GM19455 (cell line): ENCODE measurements around the gene DOC2B.
"Not testable (repeated sequence)": the region's sequence is repeated elsewhere in the genome, so short reads cannot be mapped to it uniquely, and the experiment has no call there.

Experiments used
- ATAC-seq: cut with Tn5 transposase; IDR thresholded peaks from one replicate; pipeline ENCODE4 v1.9.1; 2021; ENCODE audit not compliant: unreplicated experiment

The DOC2B gene

GRCh38 chr17:193426-193810, 12.0 kb upstream of the DOC2B start:
- no peak for ATAC-seq

- no peak for ATAC-seq
Measured at GRCh38 chr17:192666-193425, 11.4 kb upstream of the DOC2B start.

GRCh38 chr17:189444-189843, 8.0 kb upstream of the DOC2B start:
- no peak for ATAC-seq

GRCh38 chr17:187130-187529, 5.7 kb upstream of the DOC2B start:
- no peak for ATAC-seq

- no peak for ATAC-seq
Measured at GRCh38 chr17:185445-186138, 4.1 kb upstream of the DOC2B start.

- no peak for ATAC-seq
Measured at GRCh38 chr17:183021-183420, 1.6 kb upstream of the DOC2B start.

- no peak for ATAC-seq
Measured at GRCh38 chr17:182050-182751, 751 bp upstream of the DOC2B start.

GRCh38 chr17:180381-181244, 837 bp downstream of the DOC2B start:
- no peak for ATAC-seq

GRCh38 chr17:179781-180380, 1.6 kb downstream of the DOC2B start:
- no peak for ATAC-seq

GRCh38 chr17:179066-179432, 2.4 kb downstream of the DOC2B start:
- no peak for ATAC-seq

- no peak for ATAC-seq
Measured at GRCh38 chr17:178292-179065, 3.0 kb downstream of the DOC2B start.

- no peak for ATAC-seq
Measured at GRCh38 chr17:177762-178161, 3.7 kb downstream of the DOC2B start.

GRCh38 chr17:177155-177554, 4.3 kb downstream of the DOC2B start:
- ATAC-seq, result no peak

- no peak for ATAC-seq
Measured at GRCh38 chr17:173166-173911, 8.1 kb downstream of the DOC2B start.

- no peak for ATAC-seq
Measured at GRCh38 chr17:172401-172800, 9.0 kb downstream of the DOC2B start.

GRCh38 chr17:171871-172270, 9.6 kb downstream of the DOC2B start:
- no peak for ATAC-seq

- ATAC-seq, result no peak
Measured at GRCh38 chr17:170130-170670, 11.2 kb downstream of the DOC2B start.

- ATAC-seq, result not testable (repeated sequence)
Measured at GRCh38 chr17:168614-169013, 12.8 kb downstream of the DOC2B start.

- no peak for ATAC-seq
Measured at GRCh38 chr17:165939-166338, 15.5 kb downstream of the DOC2B start.
